H9 (cell line): ENCODE measurements around the gene ZBTB20. TPM values are rescaled to one million over a fixed set of nuclear protein-coding genes. Genes with fewer than 3 reads are reported as not detected.

Source experiments
- DNase-seq: peaks from one replicate; pipeline ENCODE4 v3.0.0-alpha.2; 2017
- H2AFZ ChIP-seq: one replicate; pipeline ENCODE4 v1.6.1; 2013; ENCODE audit warnings: mild to moderate bottlenecking, low read length, control low read depth, moderate library complexity
- H2AK5ac ChIP-seq: 2 replicates; pipeline ENCODE4 v1.6.1; 2013; ENCODE audit warnings: low read length, control low read depth, mixed read lengths; ENCODE audit not compliant: insufficient read length
- H2BK120ac ChIP-seq: one replicate; pipeline ENCODE4 v1.6.1; 2013; ENCODE audit warnings: low read depth, mild to moderate bottlenecking, low read length, control low read depth, inconsistent platforms; ENCODE audit not compliant: poor library complexity, severe bottlenecking
- H2BK12ac ChIP-seq: 2 replicates; pipeline ENCODE4 v1.6.1; 2013; ENCODE audit warnings: low read length, control low read depth, mixed read lengths, low read depth; ENCODE audit not compliant: insufficient read length
- H2BK15ac ChIP-seq: 2 replicates; pipeline ENCODE4 v1.6.1; 2013; ENCODE audit warnings: low read depth, low read length, control low read depth
- H2BK20ac ChIP-seq: one replicate; pipeline ENCODE4 v1.6.1; 2013; ENCODE audit warnings: low read depth, mild to moderate bottlenecking, low read length, control low read depth, inconsistent platforms; ENCODE audit not compliant: poor library complexity, severe bottlenecking
- H2BK5ac ChIP-seq: 2 replicates; pipeline ENCODE4 v1.6.1; 2013; ENCODE audit warnings: low read length, control low read depth, mixed read lengths; ENCODE audit not compliant: insufficient read length
- H3K14ac ChIP-seq: 2 replicates; pipeline ENCODE4 v1.6.1; 2013; ENCODE audit warnings: low read length, control low read depth; ENCODE audit not compliant: insufficient read depth
- H3K18ac ChIP-seq: 2 replicates; pipeline ENCODE4 v1.6.1; 2013; ENCODE audit warnings: low read depth, mild to moderate bottlenecking, mixed read lengths, low read length, control low read depth; ENCODE audit not compliant: insufficient read length
- H3K23ac ChIP-seq: 2 replicates; pipeline ENCODE4 v1.6.1; 2013; ENCODE audit warnings: low read length, control low read depth, mixed read lengths, low read depth; ENCODE audit not compliant: insufficient read length
- H3K23me2 ChIP-seq: 2 replicates; pipeline ENCODE4 v1.6.1; 2013; ENCODE audit warnings: low read depth, mild to moderate bottlenecking, mixed read lengths, low read length, control low read depth; ENCODE audit not compliant: insufficient read length, poor library complexity, severe bottlenecking
- H3K27ac ChIP-seq: 2 replicates; pipeline ENCODE4 v1.5.1; 2013; ENCODE audit warnings: low read length, control low read depth, mixed read lengths, low read depth; ENCODE audit not compliant: insufficient read length
- H3K27me3 ChIP-seq: 2 replicates; pipeline ENCODE4 v1.6.1; 2013; ENCODE audit warnings: low read length, control low read depth, inconsistent platforms; ENCODE audit not compliant: insufficient read depth
- H3K4ac ChIP-seq: 2 replicates; pipeline ENCODE4 v1.6.1; 2013; ENCODE audit warnings: low read depth, mild to moderate bottlenecking, control low read depth, inconsistent platforms, low read length, moderate library complexity
- H3K4me1 ChIP-seq: 2 replicates; pipeline ENCODE4 v1.6.1; 2013; ENCODE audit warnings: low read length, control low read depth, inconsistent platforms; ENCODE audit not compliant: insufficient read depth
- H3K4me2 ChIP-seq: 2 replicates; pipeline ENCODE4 v1.6.1; 2013; ENCODE audit warnings: low read length, control low read depth, mixed read lengths; ENCODE audit not compliant: insufficient read length, insufficient read depth
- H3K56ac ChIP-seq: 2 replicates; pipeline ENCODE4 v1.6.1; 2013; ENCODE audit warnings: low read depth, mild to moderate bottlenecking, mixed read lengths, low read length, control low read depth; ENCODE audit not compliant: insufficient read length
- H3K79me1 ChIP-seq: 2 replicates; pipeline ENCODE4 v1.6.1; 2013; ENCODE audit warnings: low read depth, mild to moderate bottlenecking, moderate library complexity, low read length, control low read depth, inconsistent platforms; ENCODE audit not compliant: insufficient read depth, poor library complexity, severe bottlenecking
- H3K79me2 ChIP-seq: 2 replicates; pipeline ENCODE4 v1.6.1; 2013; ENCODE audit warnings: low read length, control low read depth, inconsistent platforms; ENCODE audit not compliant: insufficient read depth
- H3K9ac ChIP-seq: 2 replicates; pipeline ENCODE4 v1.6.1; 2013; ENCODE audit warnings: low read length, control low read depth, mixed read lengths; ENCODE audit not compliant: insufficient read length; ENCODE audit errors: extremely low read depth
- H3K9me3 ChIP-seq: one replicate; pipeline ENCODE4 v1.6.1; 2013; ENCODE audit warnings: low read depth, low read length, inconsistent platforms; ENCODE audit not compliant: control insufficient read depth
- H3T11ph ChIP-seq: one replicate; pipeline ENCODE4 v1.6.1; 2013; ENCODE audit warnings: mild to moderate bottlenecking, low read length, control low read depth, inconsistent platforms
- H4K20me1 ChIP-seq: one replicate; pipeline ENCODE4 v1.6.1; 2013; ENCODE audit not compliant: control insufficient read depth, insufficient read length, insufficient read depth
- H4K5ac ChIP-seq: 2 replicates; pipeline ENCODE4 v1.6.1; 2013; ENCODE audit warnings: low read depth, mild to moderate bottlenecking, mixed read lengths, low read length, control low read depth; ENCODE audit not compliant: insufficient read length
- H4K8ac ChIP-seq: replicated peaks from 2 replicates; pipeline ENCODE4 v1.6.1; 2013; ENCODE audit warnings: low read length, control low read depth, mixed read lengths, low read depth; ENCODE audit not compliant: insufficient read length
- H4K91ac ChIP-seq: 2 replicates; pipeline ENCODE4 v1.6.1; 2013; ENCODE audit warnings: low read depth, mild to moderate bottlenecking, moderate library complexity, mixed read lengths, low read length, control low read depth; ENCODE audit not compliant: insufficient read length
- H3K27ac Mint-ChIP-seq, 3 experiments: 2 replicates in 2 of 3; 3 replicates in 1 of 3; pipeline ENCODE4 v1.8.0; 2020 to 2021; ENCODE audit warnings: mixed read lengths in 3 of 3, mild to moderate bottlenecking in 1 of 3, moderate library complexity in 1 of 3
- H3K27me3 Mint-ChIP-seq: 2 replicates; pipeline ENCODE4 v1.8.0; 2021; ENCODE audit warnings: low read depth, mild to moderate bottlenecking, moderate library complexity, mixed read lengths
- H3K36me3 Mint-ChIP-seq, 3 experiments: 2 replicates in 2 of 3; 3 replicates in 1 of 3; pipeline ENCODE4 v1.8.0; 2020 to 2021; ENCODE audit warnings: low read depth in 3 of 3, mixed read lengths in 3 of 3; ENCODE audit not compliant: insufficient read depth in 1 of 3
- H3K4me1 Mint-ChIP-seq, 2 experiments: 2 replicates each; pipeline ENCODE4 v1.8.0; 2020; ENCODE audit warnings: mixed read lengths in 2 of 2
- H3K4me3 Mint-ChIP-seq, 2 experiments: 2 replicates in 1 of 2; 3 replicates in 1 of 2; pipeline ENCODE4 v1.8.0; 2020 to 2021; ENCODE audit warnings: mild to moderate bottlenecking in 2 of 2, mixed read lengths in 2 of 2, moderate library complexity in 1 of 2
- H3K9me3 Mint-ChIP-seq, 2 experiments: 2 replicates in 1 of 2; 3 replicates in 1 of 2; pipeline ENCODE4 v1.8.0; 2020; ENCODE audit warnings: mild to moderate bottlenecking in 2 of 2, mixed read lengths in 2 of 2, moderate library complexity in 1 of 2
- WGBS: extraction: QIAGEN DNeasy Blood & Tissue Kit; methylation state at CpG from one replicate; pipeline ENCODE4 v1.1.7; 2013; ENCODE audit warnings: missing lambda C conversion rate, low lambda C conversion rate, mixed read lengths; ENCODE audit not compliant: insufficient read length; ENCODE audit errors: extremely low coverage; 5-methylcytosine and 5-hydroxymethylcytosine counted together
- total RNA-seq: library from RNA; stranded (reverse); gene quantifications from 2 replicates; pipeline ENCODE4 v1.2.1, GENCODE V29; 2021
- TF ChIP-seq, protein P1 (sequence below): fragments of 200-600 bp; sonication (generic); conservative IDR thresholded peaks from 3 replicates; pipeline ENCODE4 v1.8.0; 2021; ENCODE audit warnings: antibody characterized with exemption, mild to moderate bottlenecking

The ZBTB20 gene
- total RNA-seq, 1 experiment from 2014 or later, result 0.70 TPM

DNA sequence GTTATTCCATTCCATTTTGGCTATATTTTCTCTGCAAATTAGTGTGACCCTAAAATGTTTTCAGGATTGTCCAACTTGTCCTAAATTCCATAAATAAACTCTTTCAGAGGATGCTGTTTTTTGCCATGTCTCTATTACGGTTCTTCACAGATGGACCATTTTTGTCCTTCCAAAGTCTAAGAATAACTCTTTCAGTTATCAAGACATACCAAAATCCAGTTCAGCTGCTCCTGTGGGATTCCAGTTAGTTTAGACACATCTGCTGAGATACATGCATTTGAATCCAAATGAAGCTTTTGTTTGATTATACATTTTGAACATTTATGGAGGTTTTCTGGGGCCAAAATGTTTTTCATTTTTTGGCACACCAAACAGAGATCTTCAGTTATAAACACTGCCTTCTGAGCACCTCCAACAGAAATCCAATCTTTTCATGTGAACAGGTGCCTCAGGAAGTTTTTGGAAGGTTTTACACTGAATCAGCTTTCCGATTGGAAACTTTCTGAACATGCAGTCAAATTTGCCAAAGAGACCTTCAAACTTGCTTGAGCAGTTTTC is 772.6 kb downstream of the ZBTB20 start:
- no peaks in the 10 kb centered on the region for H3K79me1 ChIP-seq
- WGBS, result no CpG with 5 or more reads among the region's 2 CpGs
- TF ChIP-seq, protein P1, sequence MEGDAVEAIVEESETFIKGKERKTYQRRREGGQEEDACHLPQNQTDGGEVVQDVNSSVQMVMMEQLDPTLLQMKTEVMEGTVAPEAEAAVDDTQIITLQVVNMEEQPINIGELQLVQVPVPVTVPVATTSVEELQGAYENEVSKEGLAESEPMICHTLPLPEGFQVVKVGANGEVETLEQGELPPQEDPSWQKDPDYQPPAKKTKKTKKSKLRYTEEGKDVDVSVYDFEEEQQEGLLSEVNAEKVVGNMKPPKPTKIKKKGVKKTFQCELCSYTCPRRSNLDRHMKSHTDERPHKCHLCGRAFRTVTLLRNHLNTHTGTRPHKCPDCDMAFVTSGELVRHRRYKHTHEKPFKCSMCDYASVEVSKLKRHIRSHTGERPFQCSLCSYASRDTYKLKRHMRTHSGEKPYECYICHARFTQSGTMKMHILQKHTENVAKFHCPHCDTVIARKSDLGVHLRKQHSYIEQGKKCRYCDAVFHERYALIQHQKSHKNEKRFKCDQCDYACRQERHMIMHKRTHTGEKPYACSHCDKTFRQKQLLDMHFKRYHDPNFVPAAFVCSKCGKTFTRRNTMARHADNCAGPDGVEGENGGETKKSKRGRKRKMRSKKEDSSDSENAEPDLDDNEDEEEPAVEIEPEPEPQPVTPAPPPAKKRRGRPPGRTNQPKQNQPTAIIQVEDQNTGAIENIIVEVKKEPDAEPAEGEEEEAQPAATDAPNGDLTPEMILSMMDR, result no peak
- H2AK5ac ChIP-seq, result no peak overlapping the region
- Mint-ChIP-seq H3K27ac (no peak overlapping the region), H3K9me3 (peaks cover 0 to 4% of the 10 kb centered on the region in 2 experiments; a peak in 1 of 5 replicates), H3K27me3 (no peaks in the 10 kb centered on the region), H3K4me3 (no peak overlapping the region), H3K36me3 (peaks cover 0 to 3% (median 3%) of the 10 kb centered on the region in 3 experiments; a peak in 1 of 7 replicates), H3K4me1 (peaks cover 22 to 28% of the 10 kb centered on the region in 2 experiments)
- H3K4me1 ChIP-seq, result no peaks in the 10 kb centered on the region; the same call in 1 of the 2 replicates
- H3K23ac ChIP-seq, result no peak overlapping the region
- H4K5ac ChIP-seq, result no peak overlapping the region
- no peak overlapping the region for H2BK120ac ChIP-seq
- no peak overlapping the region for H3K4me2 ChIP-seq
- DNase-seq, result no peak
- H3K27ac ChIP-seq, result no peak overlapping the region
- no peak overlapping the region for H2BK20ac ChIP-seq
- H3K18ac ChIP-seq, result no peak overlapping the region
- H3K23me2 ChIP-seq, result no peaks in the 10 kb centered on the region
- no peak overlapping the region for H4K8ac ChIP-seq
- no peak overlapping the region for H3K4ac ChIP-seq
- H4K20me1 ChIP-seq, result no peaks in the 10 kb centered on the region
- H2AFZ ChIP-seq, result no peak overlapping the region
- no peaks in the 10 kb centered on the region for H3K79me2 ChIP-seq
- no peak overlapping the region for H3T11ph ChIP-seq
- H3K9me3 ChIP-seq, result no peaks in the 10 kb centered on the region
- no peak overlapping the region for H4K91ac ChIP-seq
- H2BK15ac ChIP-seq, result no peak overlapping the region
- no peak overlapping the region for H2BK12ac ChIP-seq
- H2BK5ac ChIP-seq, result no peak overlapping the region
- H3K14ac ChIP-seq, result no peak overlapping the region
- no peak overlapping the region for H3K9ac ChIP-seq
- H3K27me3 ChIP-seq, result no peaks in the 10 kb centered on the region
- no peak overlapping the region for H3K56ac ChIP-seq
